Right lobe of liver (tissue), 4 donors: ENCODE measurements around the gene MYO1B.

ENCODE experiments used
- CTCF ChIP-seq, 4 donors: fragments of 200-600 bp in 3 of 4; fragments of 450-650 bp in 1 of 4; IDR thresholded peaks; one replicate each; pipeline versions ENCODE4 v1.5.1 to v1.8.0; 2016 to 2022; ENCODE audit warnings: antibody characterized with exemption in 4 of 4, mild to moderate bottlenecking in 2 of 4
- POLR2A ChIP-seq: fragments of 450-650 bp; IDR thresholded peaks from one replicate; pipeline ENCODE4 v1.6.1; 2017; ENCODE audit warnings: antibody characterized with exemption, mild to moderate bottlenecking
- donor health status: DM: no; HTN: no; CAD: no.
- donor health status: DM: no; HTN: no; CAD: no.
- donor health status: DM: no; HTN: yes; CAD: no.

DNA sequence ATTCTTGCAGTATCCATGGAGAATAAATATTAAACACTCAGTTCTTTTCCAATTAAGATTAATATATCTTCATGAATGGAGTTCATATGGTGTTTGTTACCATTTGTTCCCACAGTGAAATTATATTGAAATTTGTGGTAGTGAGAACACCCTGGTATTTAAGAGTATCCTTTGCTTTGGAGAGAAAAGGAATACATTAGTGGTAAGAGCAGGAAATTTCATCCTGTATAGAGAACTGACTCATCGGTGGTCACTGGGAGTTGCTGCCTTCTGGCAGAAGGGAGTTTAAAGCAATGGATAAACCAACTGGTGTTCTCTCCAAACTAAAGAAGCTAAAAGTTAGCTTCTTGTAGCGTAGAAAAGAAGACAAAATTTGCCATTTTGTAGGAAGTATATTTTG lies 107.3 kb downstream of the MYO1B start:
- TF ChIP-seq CTCF (IDR thresholded peaks at IDR 0.05) (no peak), POLR2A (no peak)
